Naive B cell (primary cell): Measurements from ENCODE around the gene ZNF324. TPM values are rescaled to one million over a fixed set of nuclear protein-coding genes. Genes with fewer than 3 reads are reported as not detected.
A peak's percentile ranks its signal among the peaks of the same experiment; 100 is the strongest.
"Not testable (repeated sequence)": the region's sequence is repeated elsewhere in the genome, so short reads cannot be mapped to it uniquely, and the experiment has no call there.

Experiments
- ATAC-seq, 2 donors: fragments of 150-1000 bp; cut with Tn5 transposase; 2 replicates each; pipeline ENCODE4 v1.10.0; 2021; ENCODE audit warnings: low read depth in 2 of 2, mild to moderate bottlenecking in 2 of 2, moderate library complexity in 2 of 2
- DNase-seq: peaks from one replicate; pipeline ENCODE4 v3.0.0; 2022
- H3K27ac Mint-ChIP-seq, 6 donors: one replicate each; pipeline ENCODE4 v1.8.0; 2020 to 2022; ENCODE audit warnings: mild to moderate bottlenecking in 6 of 6, mixed read lengths in 6 of 6, moderate library complexity in 5 of 6, inconsistent platforms in 2 of 6
- H3K27me3 Mint-ChIP-seq, 3 donors: one replicate each; pipeline ENCODE4 v1.8.0; 2021 to 2022; ENCODE audit warnings: mixed read lengths in 3 of 3, mild to moderate bottlenecking in 1 of 3
- H3K36me3 Mint-ChIP-seq, 2 donors: one replicate each; pipeline ENCODE4 v1.8.0; 2020 to 2022; ENCODE audit warnings: mixed read lengths in 2 of 2, inconsistent platforms in 1 of 2, mild to moderate bottlenecking in 1 of 2
- H3K4me1 Mint-ChIP-seq, 3 donors: one replicate each; pipeline ENCODE4 v1.8.0; 2020 to 2022; ENCODE audit warnings: mixed read lengths in 3 of 3, inconsistent platforms in 1 of 3, mild to moderate bottlenecking in 1 of 3, moderate library complexity in 1 of 3
- H3K4me3 Mint-ChIP-seq, 8 donors: one replicate each; pipeline ENCODE4 v1.8.0; 2020 to 2022; ENCODE audit warnings: mild to moderate bottlenecking in 8 of 8, mixed read lengths in 8 of 8, moderate library complexity in 8 of 8, inconsistent platforms in 2 of 8
- H3K9me3 Mint-ChIP-seq, 7 donors: one replicate each; pipeline ENCODE4 v1.8.0; 2020 to 2022; ENCODE audit warnings: mixed read lengths in 7 of 7, mild to moderate bottlenecking in 5 of 7, inconsistent platforms in 2 of 7, moderate library complexity in 1 of 7
- polyA plus RNA-seq, 6 donors: library from polyadenylated mRNA; unstranded; fragments of 300-500 nt; fragmentation: Illumina TruSeq; gene quantifications; one replicate each; pipeline ENCODE4 v1.2.3, GENCODE V29; 2021; ENCODE audit warnings: low read depth in 6 of 6

The ZNF324 gene
- polyA plus RNA-seq, 6 donors from 2014 or later = 8.5 to 30.0 (median 14.4) TPM

GRCh38 chr19:58453743-58454142, 13.1 kb upstream of the ZNF324 start:
- H3K27ac Mint-ChIP-seq = no peak overlapping the region
- no peak for ATAC-seq

GRCh38 chr19:58455306-58455705, 11.6 kb upstream of the ZNF324 start:
- no peak for ATAC-seq
- H3K4me3 Mint-ChIP-seq = peak overlapping the region in 1 of 8 donors; percentile 80

More at GRCh38 chr19:58453743-58454142, 13.1 kb upstream of the ZNF324 start:
- H3K27me3 Mint-ChIP-seq = no peaks in the 10 kb centered on the region
- no peak for DNase-seq
- peaks cover 0 to 6% (median 0%) of the 10 kb centered on the region in 7 donors for H3K9me3 Mint-ChIP-seq
- peaks cover 18 to 21% (median 20%) of the 10 kb centered on the region in 3 donors for H3K4me1 Mint-ChIP-seq
- H3K36me3 Mint-ChIP-seq = peaks cover 0 to 20% of the 10 kb centered on the region in 2 donors
- H3K4me3 Mint-ChIP-seq = peak overlapping the region in 4 of 8 donors; percentile 38 to 80 (median 53)

GRCh38 chr19:58456111-58456510, 10.8 kb upstream of the ZNF324 start:
- H3K9me3 Mint-ChIP-seq = peaks cover 0 to 2% (median 0%) of the 10 kb centered on the region in 7 donors
- DNase-seq (no peak), ATAC-seq (no peak)
- no peak overlapping the region for H3K4me3 Mint-ChIP-seq
- peaks cover 12 to 16% (median 13%) of the 10 kb centered on the region in 3 donors for H3K4me1 Mint-ChIP-seq
- H3K27ac Mint-ChIP-seq = no peak overlapping the region
- H3K27me3 Mint-ChIP-seq = no peaks in the 10 kb centered on the region
- peaks cover 0 to 21% of the 10 kb centered on the region in 2 donors for H3K36me3 Mint-ChIP-seq

More at GRCh38 chr19:58455306-58455705, 11.6 kb upstream of the ZNF324 start:
- no peak for DNase-seq
- Mint-ChIP-seq H3K27ac (no peak overlapping the region), H3K27me3 (no peaks in the 10 kb centered on the region), H3K36me3 (peaks cover 0 to 21% of the 10 kb centered on the region in 2 donors), H3K9me3 (peaks cover 0 to 2% (median 0%) of the 10 kb centered on the region in 7 donors), H3K4me1 (peaks cover 18 to 24% (median 21%) of the 10 kb centered on the region in 3 donors)

GRCh38 chr19:58460039-58460438, 6.8 kb upstream of the ZNF324 start:
- H3K4me1 Mint-ChIP-seq = peaks cover 0 to 11% (median 4%) of the 10 kb centered on the region in 3 donors
- no peak overlapping the region for H3K4me3 Mint-ChIP-seq
- ATAC-seq (no peak), DNase-seq (no peak)
- H3K27ac Mint-ChIP-seq = peak overlapping the region in 1 of 6 donors; percentile 32
- peaks cover 0 to 13% of the 10 kb centered on the region in 2 donors for H3K36me3 Mint-ChIP-seq
- H3K27me3 Mint-ChIP-seq = no peaks in the 10 kb centered on the region
- peaks cover 0 to 2% (median 0%) of the 10 kb centered on the region in 7 donors for H3K9me3 Mint-ChIP-seq

- H3K27me3 Mint-ChIP-seq = no peaks in the 10 kb centered on the region
- H3K36me3 Mint-ChIP-seq = no peaks in the 10 kb centered on the region
- peak overlapping the region in 3 of 6 donors; percentile 74 to 91 (median 86) for H3K27ac Mint-ChIP-seq
- DNase-seq (no peak), ATAC-seq (peak; percentile 3 to 8)
- H3K4me3 Mint-ChIP-seq = peak overlapping the region; percentile 84 to 93 (median 88)
- H3K4me1 Mint-ChIP-seq = peaks cover 19 to 41% (median 19%) of the 10 kb centered on the region in 3 donors
- H3K9me3 Mint-ChIP-seq = no peaks in the 10 kb centered on the region
These were observed 656 bp upstream of the ZNF324 start for GRCh38 chr19:58466089-58466759.

GRCh38 chr19:58468216-58468839, 1.4 kb downstream of the ZNF324 start:
- H3K4me1 Mint-ChIP-seq = peaks cover 19 to 41% (median 19%) of the 10 kb centered on the region in 3 donors
- H3K27me3 Mint-ChIP-seq = no peaks in the 10 kb centered on the region
- ATAC-seq (no peak), DNase-seq (no peak)
- no peaks in the 10 kb centered on the region for H3K9me3 Mint-ChIP-seq
- peak overlapping the region; percentile 43 to 94 (median 86) for H3K4me3 Mint-ChIP-seq
- H3K36me3 Mint-ChIP-seq = no peaks in the 10 kb centered on the region
- peak overlapping the region in 4 of 6 donors; percentile 57 to 86 (median 76) for H3K27ac Mint-ChIP-seq

- H3K9me3 Mint-ChIP-seq = no peaks in the 10 kb centered on the region
- H3K4me3 Mint-ChIP-seq = peak overlapping the region in 6 of 8 donors; percentile 5 to 94 (median 73)
- H3K36me3 Mint-ChIP-seq = no peaks in the 10 kb centered on the region
- ATAC-seq (no peak), DNase-seq (no peak)
- H3K27me3 Mint-ChIP-seq = no peaks in the 10 kb centered on the region
- no peak overlapping the region for H3K27ac Mint-ChIP-seq
- peaks cover 19 to 40% (median 19%) of the 10 kb centered on the region in 3 donors for H3K4me1 Mint-ChIP-seq
These were observed 2.5 kb downstream of the ZNF324 start for GRCh38 chr19:58469241-58470013.

- not testable (repeated sequence) for H3K27me3 Mint-ChIP-seq
These were observed 4.1 kb downstream of the ZNF324 start for GRCh38 chr19:58470837-58471543.

GRCh38 chr19:58471736-58472135, 4.9 kb downstream of the ZNF324 start:
- Mint-ChIP-seq H3K27ac (no peak overlapping the region), H3K4me1 (peaks cover 19 to 40% (median 19%) of the 10 kb centered on the region in 3 donors), H3K4me3 (no peak overlapping the region), H3K36me3 (no peaks in the 10 kb centered on the region), H3K9me3 (no peaks in the 10 kb centered on the region), H3K27me3 (no peaks in the 10 kb centered on the region)
- ATAC-seq (no peak), DNase-seq (no peak)

More at GRCh38 chr19:58470837-58471543, 4.1 kb downstream of the ZNF324 start:
- not testable (repeated sequence) for H3K9me3 Mint-ChIP-seq, H3K36me3 Mint-ChIP-seq, ATAC-seq, DNase-seq, H3K27ac Mint-ChIP-seq
- H3K4me3 Mint-ChIP-seq = peak overlapping the region in 2 of 8 donors; percentile 51 to 82
- peaks cover 19 to 44% (median 19%) of the 10 kb centered on the region in 3 donors for H3K4me1 Mint-ChIP-seq

GRCh38 chr19:58473775-58474174, 6.9 kb downstream of the ZNF324 start:
- no peak for DNase-seq
- peaks cover 9 to 35% (median 14%) of the 10 kb centered on the region in 3 donors for H3K4me1 Mint-ChIP-seq
- H3K27me3 Mint-ChIP-seq = no peaks in the 10 kb centered on the region
- no peak for ATAC-seq
- H3K27ac Mint-ChIP-seq = peak overlapping the region in 2 of 6 donors; percentile 19 to 95
- peak overlapping the region in 4 of 8 donors; percentile 41 to 97 (median 82) for H3K4me3 Mint-ChIP-seq
- no peaks in the 10 kb centered on the region for H3K9me3 Mint-ChIP-seq
- H3K36me3 Mint-ChIP-seq = no peaks in the 10 kb centered on the region

- Mint-ChIP-seq H3K4me3 (peak overlapping the region in 6 of 8 donors; percentile 2 to 97 (median 80)), H3K9me3 (no peaks in the 10 kb centered on the region), H3K27ac (peak overlapping the region in 4 of 6 donors; percentile 52 to 99 (median 92)), H3K27me3 (no peaks in the 10 kb centered on the region), H3K4me1 (peaks cover 13 to 32% (median 13%) of the 10 kb centered on the region in 3 donors), H3K36me3 (no peaks in the 10 kb centered on the region)
- ATAC-seq = no peak
- DNase-seq = no peak
These were observed 7.6 kb downstream of the ZNF324 start for GRCh38 chr19:58474291-58474996.
